Mucosa of descending colon (tissue), 3 donors: ENCODE data around the gene C12orf42. TPM values are rescaled to one million over a fixed set of nuclear protein-coding genes. Genes with fewer than 3 reads are reported as not detected.
A peak's percentile ranks its signal among the peaks of the same experiment; 100 is the strongest.

Source experiments
- ATAC-seq: fragments of 200-7000 bp; cut with Tn5 transposase; one replicate; pipeline ENCODE4 v1.9.1; 2020; ENCODE audit warnings: mild to moderate bottlenecking, moderate library complexity
- DNase-seq, 3 donors: peaks; one replicate each; pipeline ENCODE4 v3.0.0-alpha.2; 2020
- H3K36me3 ChIP-seq: fragments of 200-600 bp; one replicate; pipeline ENCODE4 v1.8.0; 2021; ENCODE audit warnings: low read depth, mild to moderate bottlenecking
- H3K4me1 ChIP-seq: fragments of 200-600 bp; one replicate; pipeline ENCODE4 v1.8.0; 2021; ENCODE audit warnings: low read depth, mild to moderate bottlenecking
- H3K4me3 ChIP-seq: fragments of 200-600 bp; one replicate; pipeline ENCODE4 v1.8.0; 2021; ENCODE audit warnings: mild to moderate bottlenecking
- H3K9me3 ChIP-seq: fragments of 200-600 bp; one replicate; pipeline ENCODE4 v1.8.0; 2021; ENCODE audit warnings: mild to moderate bottlenecking
- CTCF ChIP-seq: fragments of 200-600 bp; IDR thresholded peaks from one replicate; pipeline ENCODE4 v1.8.0; 2022; ENCODE audit warnings: antibody characterized with exemption, mild to moderate bottlenecking
- intact Hi-C, 2 donors: fragments of 100-400 bp; cut with DNase I in 1 of 2; cut with micrococcal nuclease in 1 of 2; formaldehyde crosslinking; loops; one replicate each; pipeline versions ENCODE4 v1.11.0 to v1.11.1; 2022; cut with DNase I, micrococcal nuclease
- total RNA-seq, 3 donors: library from RNA; stranded (reverse); fragmentation: NEBNext Ultra II Directional in 2 of 3; extraction: Animal tissue kit (Norgen Biotek cat#: 25700) in 2 of 3; gene quantifications; one replicate each; pipeline versions ENCODE4 v1.2.1 to v1.2.4, GENCODE V29; 2021 to 2023
- donor health status: DM: no; HTN: no; CAD: no; lungs with moderate emphysema.
- donor health status: DM: no; HTN: no; CAD: no.
- donor health status: DM: no; HTN: yes; CAD: no.

C12orf42 gene
- total RNA-seq, 3 donors from 2014 or later: 0.34 TPM; not detected in 2

GRCh38 chr12:103333676-103334075 is 162.1 kb downstream of the C12orf42 start:
- no peak for DNase-seq
- H3K4me1 ChIP-seq: no peaks in the 10 kb centered on the region
- TF ChIP-seq CTCF: no peak
- no peak for ATAC-seq
- no peaks in the 10 kb centered on the region for H3K9me3 ChIP-seq
- intact Hi-C loops: no loop called here
- H3K4me3 ChIP-seq: no peak overlapping the region
- no peaks in the 10 kb centered on the region for H3K36me3 ChIP-seq

DNA sequence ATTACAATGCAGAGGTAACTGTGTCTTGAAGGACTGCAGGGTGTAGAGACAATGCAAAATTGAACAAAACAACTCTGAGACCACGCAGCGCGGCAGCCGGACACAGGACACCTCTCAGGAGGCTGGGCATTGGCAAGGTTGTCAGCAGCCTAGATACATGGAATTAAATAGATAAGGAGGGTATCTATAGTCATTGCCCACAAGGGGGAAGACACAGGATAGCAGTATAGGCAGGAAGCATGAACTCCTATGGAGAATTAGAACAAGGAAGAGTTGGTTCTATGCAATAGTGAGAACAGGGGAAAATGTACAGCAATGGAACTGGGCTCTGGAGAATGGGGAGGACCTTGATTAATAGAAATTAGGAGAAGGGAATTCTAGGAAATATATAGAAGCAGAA is 164.1 kb downstream of the C12orf42 start:
- Histone ChIP-seq H3K36me3 (no peaks in the 10 kb centered on the region), H3K4me1 (no peaks in the 10 kb centered on the region), H3K9me3 (no peaks in the 10 kb centered on the region), H3K4me3 (no peak overlapping the region)
- ATAC-seq (no peak), DNase-seq (no peak)
- no peak for TF ChIP-seq CTCF
- intact Hi-C loops: no loop called here

DNA sequence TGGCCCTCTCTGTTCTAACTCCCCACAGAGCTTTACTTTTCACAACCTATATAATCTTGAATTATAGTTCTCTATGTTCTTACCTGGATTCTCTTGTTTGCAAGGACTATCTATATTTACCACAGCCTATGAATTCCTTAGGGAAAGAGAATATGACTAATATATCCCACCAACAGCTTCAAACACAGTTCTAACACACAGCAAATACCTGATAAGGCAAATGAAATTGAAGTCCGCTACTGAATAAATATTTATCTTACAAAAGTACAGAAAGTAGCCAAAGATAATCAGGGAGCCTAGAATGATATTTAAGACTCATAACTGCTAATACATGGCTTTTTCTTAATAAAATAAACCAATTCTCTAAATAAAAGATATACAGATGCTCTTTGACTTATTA is 165.1 kb downstream of the C12orf42 start:
- Histone ChIP-seq H3K4me3 (no peak overlapping the region), H3K4me1 (no peaks in the 10 kb centered on the region), H3K36me3 (no peaks in the 10 kb centered on the region), H3K9me3 (no peaks in the 10 kb centered on the region)
- ATAC-seq: no peak
- DNase-seq: no peak
- intact Hi-C loops: no loop called here
- no peak for TF ChIP-seq CTCF

DNA sequence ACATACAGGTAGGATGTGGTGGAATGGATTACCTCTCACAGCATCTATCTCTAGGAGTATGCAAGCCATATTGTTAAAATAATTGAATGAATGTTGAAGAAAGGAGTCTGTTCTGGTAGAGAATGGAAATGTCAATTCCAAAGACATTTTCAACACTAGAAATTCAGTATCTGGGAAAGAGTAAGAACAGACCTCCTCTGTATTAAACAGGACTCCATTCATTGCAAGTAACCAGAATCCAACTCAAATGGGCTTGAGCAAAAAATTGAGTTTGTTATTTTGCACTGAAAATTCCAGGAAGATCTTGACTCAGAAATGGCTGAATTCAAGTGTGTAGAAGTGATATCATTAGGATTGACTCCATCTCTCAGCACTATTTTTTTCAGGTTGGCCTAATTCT is 168.1 kb downstream of the C12orf42 start:
- Histone ChIP-seq H3K4me1 (no peaks in the 10 kb centered on the region), H3K4me3 (no peak overlapping the region), H3K36me3 (no peaks in the 10 kb centered on the region), H3K9me3 (no peaks in the 10 kb centered on the region)
- DNase-seq (no peak), ATAC-seq (no peak)
- intact Hi-C loops: no loop called here
- TF ChIP-seq CTCF: no peak

- Histone ChIP-seq H3K4me1 (no peaks in the 10 kb centered on the region), H3K36me3 (no peaks in the 10 kb centered on the region), H3K9me3 (no peaks in the 10 kb centered on the region), H3K4me3 (no peak overlapping the region)
- ATAC-seq (no peak), DNase-seq (peak in 1 of 3 donors; percentile 3)
- intact Hi-C loops: no loop called here
- no peak for TF ChIP-seq CTCF
These were observed 169.6 kb downstream of the C12orf42 start for GRCh38 chr12:103326190-103326589.

GRCh38 chr12:103318566-103318965 is 177.2 kb downstream of the C12orf42 start:
- intact Hi-C loops: no loop called here
- TF ChIP-seq CTCF: no peak
- no peaks in the 10 kb centered on the region for H3K4me1 ChIP-seq
- H3K36me3 ChIP-seq: no peaks in the 10 kb centered on the region
- no peaks in the 10 kb centered on the region for H3K9me3 ChIP-seq
- no peak for DNase-seq
- H3K4me3 ChIP-seq: no peak overlapping the region
- ATAC-seq: no peak
